ENCODE data around the gene PRKCZ. TPM values are rescaled to one million over a fixed set of nuclear protein-coding genes. Genes with fewer than 3 reads are reported as not detected.
"Not testable (repeated sequence)": the region's sequence is repeated elsewhere in the genome, so short reads cannot be mapped to it uniquely, and the experiment has no call there.

PRKCZ gene
- total and polyA plus RNA-seq, 9 of the 15 experiments (the other 6 are each of a cell fraction or from before 2014, with no cell fraction given), result 0.07 to 3.1 (median 1.3) TPM

DNA sequence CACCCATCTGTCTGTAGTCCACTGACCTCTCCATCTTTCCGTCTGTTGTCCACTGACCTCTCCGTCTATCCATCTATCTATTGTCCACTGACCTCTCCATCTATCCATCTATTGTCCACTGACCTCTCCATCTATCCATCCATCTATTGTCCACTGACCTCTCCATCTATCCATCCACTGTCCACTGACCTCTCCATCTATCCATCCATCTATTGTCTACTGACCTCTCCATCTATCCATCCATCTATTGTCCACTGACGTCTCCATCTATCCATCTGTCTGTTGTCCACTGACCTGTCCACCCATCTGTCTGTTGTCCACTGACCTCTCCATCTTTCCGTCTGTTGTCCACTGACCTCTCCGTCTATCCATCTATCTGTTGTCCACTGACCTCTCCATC, 97.7 kb downstream of the PRKCZ start:
- ATAC-seq; H3K4me1 ChIP-seq (replicated peaks in 1 of 2; ENCODE audit: control insufficient read depth in 2 of 2, insufficient read depth in 2 of 2, low read length in 2 of 2); BruUV-seq (replicated peaks); intact Hi-C loops (cut with micrococcal nuclease); H3K36me3 ChIP-seq (ENCODE audit: control insufficient read depth, insufficient read depth, low read length); POLR2A ChIA-PET; H3K9me1 ChIP-seq (ENCODE audit: control insufficient read depth, insufficient read depth, low read length); H3K79me2 ChIP-seq (ENCODE audit: control insufficient read depth, insufficient read depth, low read length); H3K27ac ChIP-seq (ENCODE audit: extremely low read depth, low read depth, low read length); H4K20me1 ChIP-seq (replicated peaks; ENCODE audit: control insufficient read depth, insufficient read depth, low read length); H3K4me3 ChIP-seq; H3K9me3 ChIP-seq (replicated peaks; ENCODE audit: control insufficient read depth, insufficient read depth, low read depth, low read length); FAIRE-seq; H2AFZ ChIP-seq (ENCODE audit: low read depth, low read length); in situ Hi-C loops (cut with MboI); H3K4me2 ChIP-seq (ENCODE audit: insufficient read depth, low read length); DNase-seq (ENCODE audit: extremely low read depth in 1 of 4, low spot score in 3 of 4); H3K9ac ChIP-seq (ENCODE audit: insufficient read depth in 1 of 2, low read depth in 2 of 2, low read length in 2 of 2); CTCF ChIA-PET (ENCODE audit: low intra/inter-chr PET ratio): not testable (repeated sequence)
- WGBS (ENCODE audit: insufficient coverage, low coverage, missing lambda C conversion rate), result 2% methylated on average over 5 of the region's 5 CpGs
- peaks cover 55 to 69% of the 10 kb centered on the region in 2 experiments for H3K27me3 ChIP-seq (ENCODE audit: control insufficient read depth in 2 of 2, insufficient read depth in 2 of 2, low read length in 2 of 2)

DNA sequence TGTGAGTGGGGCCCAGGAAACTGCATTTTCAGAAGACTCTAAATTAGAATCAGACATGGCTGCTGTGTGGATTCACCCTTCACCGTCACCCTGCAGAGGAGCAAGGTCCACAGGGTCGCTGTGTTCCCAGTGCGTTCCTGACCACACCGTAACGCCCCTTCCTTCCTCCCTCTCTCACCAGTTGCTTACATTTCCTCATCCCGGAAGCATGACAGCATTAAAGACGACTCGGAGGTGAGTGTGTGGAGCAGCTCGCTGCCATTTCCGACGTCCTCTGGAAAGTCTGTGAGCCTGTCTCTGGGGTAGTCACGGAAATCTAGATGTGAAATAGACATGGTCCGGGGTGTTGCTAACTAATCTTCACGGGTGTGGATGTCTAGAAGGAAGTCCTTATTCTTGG, 98.5 kb downstream of the PRKCZ start:
- BruUV-seq (replicated peaks), result no TSS peak
- Histone ChIP-seq H3K27me3 (ENCODE audit: control insufficient read depth in 2 of 2, insufficient read depth in 2 of 2, low read length in 2 of 2) (peaks cover 60 to 70% of the 10 kb centered on the region in 2 experiments), H3K9me3 (replicated peaks; ENCODE audit: control insufficient read depth, insufficient read depth, low read depth, low read length) (no peaks in the 10 kb centered on the region), H3K27ac (ENCODE audit: extremely low read depth, low read depth, low read length) (no peak overlapping the region), H3K9me1 (ENCODE audit: control insufficient read depth, insufficient read depth, low read length) (peaks cover 5% of the 10 kb centered on the region), H3K36me3 (ENCODE audit: control insufficient read depth, insufficient read depth, low read length) (no peaks in the 10 kb centered on the region), H2AFZ (ENCODE audit: low read depth, low read length) (no peak overlapping the region), H3K4me3 (no peak overlapping the region), H4K20me1 (replicated peaks; ENCODE audit: control insufficient read depth, insufficient read depth, low read length) (no peaks in the 10 kb centered on the region; the same call in 1 of the 2 replicates), H3K79me2 (ENCODE audit: control insufficient read depth, insufficient read depth, low read length) (no peaks in the 10 kb centered on the region), H3K9ac (ENCODE audit: insufficient read depth in 1 of 2, low read depth in 2 of 2, low read length in 2 of 2) (no peak overlapping the region), H3K4me2 (ENCODE audit: insufficient read depth, low read length) (no peak overlapping the region), H3K4me1 (replicated peaks in 1 of 2; ENCODE audit: control insufficient read depth in 2 of 2, insufficient read depth in 2 of 2, low read length in 2 of 2) (peaks cover 0 to 3% of the 10 kb centered on the region in 2 experiments; a peak in 1 of 5 replicates)
- 3% methylated on average over 14 of the region's 14 CpGs for WGBS (ENCODE audit: insufficient coverage, low coverage, missing lambda C conversion rate)
- ATAC-seq (no peak), FAIRE-seq (peak; percentile 6), DNase-seq (ENCODE audit: extremely low read depth in 1 of 4, low spot score in 3 of 4) (no peak)
- in situ Hi-C loops (cut with MboI) (no loop called here), intact Hi-C loops (cut with micrococcal nuclease) (no loop called here)
- ChIA-PET CTCF (ENCODE audit: low intra/inter-chr PET ratio) (no interaction called here), POLR2A (no interaction called here)
- TF ChIP-seq TSC22D4 (tag; IDR thresholded peaks at IDR 0.05) (no peak), ZNF584 (CRISPR knock-in tag; IDR thresholded peaks at IDR 0.05; ENCODE audit: low read depth) (no peak), SREBF1 (IDR thresholded peaks at IDR 0.05; ENCODE audit: borderline replicate concordance, low read depth, low read length) (no peak), ZNF324 (CRISPR knock-in tag; IDR thresholded peaks at IDR 0.05) (no peak), ZNF785 (CRISPR knock-in tag; IDR thresholded peaks at IDR 0.05) (no peak), LEF1 (IDR thresholded peaks at IDR 0.05) (no peak), MYC (IDR thresholded peaks at IDR 0.05; ENCODE audit: low read depth, low read length) (no peak), MYC (CRISPR knock-in tag; IDR thresholded peaks at IDR 0.05; ENCODE audit: borderline replicate concordance, low read depth) (no peak)
- TF ChIP-seq, protein P1, sequence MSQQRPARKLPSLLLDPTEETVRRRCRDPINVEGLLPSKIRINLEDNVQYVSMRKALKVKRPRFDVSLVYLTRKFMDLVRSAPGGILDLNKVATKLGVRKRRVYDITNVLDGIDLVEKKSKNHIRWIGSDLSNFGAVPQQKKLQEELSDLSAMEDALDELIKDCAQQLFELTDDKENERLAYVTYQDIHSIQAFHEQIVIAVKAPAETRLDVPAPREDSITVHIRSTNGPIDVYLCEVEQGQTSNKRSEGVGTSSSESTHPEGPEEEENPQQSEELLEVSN (IDR thresholded peaks at IDR 0.05; ENCODE audit: borderline replicate concordance in 1 of 2, extremely low read depth in 1 of 2, insufficient read depth in 1 of 2, insufficient read length in 1 of 2, low read depth in 1 of 2, low read length in 1 of 2, poor library complexity in 1 of 2, severe bottlenecking in 1 of 2), result no peak
- TF ChIP-seq, protein P2, sequence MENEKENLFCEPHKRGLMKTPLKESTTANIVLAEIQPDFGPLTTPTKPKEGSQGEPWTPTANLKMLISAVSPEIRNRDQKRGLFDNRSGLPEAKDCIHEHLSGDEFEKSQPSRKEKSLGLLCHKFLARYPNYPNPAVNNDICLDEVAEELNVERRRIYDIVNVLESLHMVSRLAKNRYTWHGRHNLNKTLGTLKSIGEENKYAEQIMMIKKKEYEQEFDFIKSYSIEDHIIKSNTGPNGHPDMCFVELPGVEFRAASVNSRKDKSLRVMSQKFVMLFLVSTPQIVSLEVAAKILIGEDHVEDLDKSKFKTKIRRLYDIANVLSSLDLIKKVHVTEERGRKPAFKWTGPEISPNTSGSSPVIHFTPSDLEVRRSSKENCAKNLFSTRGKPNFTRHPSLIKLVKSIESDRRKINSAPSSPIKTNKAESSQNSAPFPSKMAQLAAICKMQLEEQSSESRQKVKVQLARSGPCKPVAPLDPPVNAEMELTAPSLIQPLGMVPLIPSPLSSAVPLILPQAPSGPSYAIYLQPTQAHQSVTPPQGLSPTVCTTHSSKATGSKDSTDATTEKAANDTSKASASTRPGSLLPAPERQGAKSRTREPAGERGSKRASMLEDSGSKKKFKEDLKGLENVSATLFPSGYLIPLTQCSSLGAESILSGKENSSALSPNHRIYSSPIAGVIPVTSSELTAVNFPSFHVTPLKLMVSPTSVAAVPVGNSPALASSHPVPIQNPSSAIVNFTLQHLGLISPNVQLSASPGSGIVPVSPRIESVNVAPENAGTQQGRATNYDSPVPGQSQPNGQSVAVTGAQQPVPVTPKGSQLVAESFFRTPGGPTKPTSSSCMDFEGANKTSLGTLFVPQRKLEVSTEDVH (IDR thresholded peaks at IDR 0.05; ENCODE audit: low read depth, partially characterized antibody), result no peak
- TF ChIP-seq, protein P3, sequence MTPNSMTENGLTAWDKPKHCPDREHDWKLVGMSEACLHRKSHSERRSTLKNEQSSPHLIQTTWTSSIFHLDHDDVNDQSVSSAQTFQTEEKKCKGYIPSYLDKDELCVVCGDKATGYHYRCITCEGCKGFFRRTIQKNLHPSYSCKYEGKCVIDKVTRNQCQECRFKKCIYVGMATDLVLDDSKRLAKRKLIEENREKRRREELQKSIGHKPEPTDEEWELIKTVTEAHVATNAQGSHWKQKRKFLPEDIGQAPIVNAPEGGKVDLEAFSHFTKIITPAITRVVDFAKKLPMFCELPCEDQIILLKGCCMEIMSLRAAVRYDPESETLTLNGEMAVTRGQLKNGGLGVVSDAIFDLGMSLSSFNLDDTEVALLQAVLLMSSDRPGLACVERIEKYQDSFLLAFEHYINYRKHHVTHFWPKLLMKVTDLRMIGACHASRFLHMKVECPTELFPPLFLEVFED (CRISPR knock-in tag; conservative IDR thresholded peaks at IDR 0.05), result no peak
